Stomach (tissue), 4 donors: ENCODE data around the gene TBC1D5.

Source experiments
- CTCF ChIP-seq, 7 experiments: fragments of 450-650 bp in 4 of 7; fragments of 200-600 bp in 3 of 7; sonication (generic) in 3 of 7; IDR thresholded peaks; one replicate each; pipeline ENCODE4 v1.5.1; 2016 to 2019; ENCODE audit warnings: antibody characterized with exemption in 7 of 7, control low read depth in 2 of 7, mild to moderate bottlenecking in 1 of 7
- POLR2A ChIP-seq, 4 donors: fragments of 450-650 bp; IDR thresholded peaks; one replicate each; pipeline ENCODE4 v1.6.1; 2016; ENCODE audit warnings: antibody characterized with exemption in 4 of 4, control low read depth in 2 of 4, mild to moderate bottlenecking in 1 of 4, moderate library complexity in 1 of 4
- POLR2AphosphoS5 ChIP-seq, 3 donors: sonication (generic); formaldehyde crosslinking; IDR thresholded peaks; one replicate each; pipeline ENCODE4 v1.6.1; 2016; ENCODE audit warnings: antibody characterized with exemption in 3 of 3

GRCh38 chr3:17354341-17354740, 388.1 kb downstream of the TBC1D5 start:
- TF ChIP-seq CTCF (IDR thresholded peaks at IDR 0.05), result no peak
- TF ChIP-seq POLR2A (IDR thresholded peaks at IDR 0.05), result no peak
- TF ChIP-seq POLR2AphosphoS5 (IDR thresholded peaks at IDR 0.05), result no peak
